ENCODE data around the gene OTX2.

The OTX2 gene

GRCh38 chr14:56787530-56787929 is 22.7 kb downstream of the OTX2 start:
- no peaks in the 10 kb centered on the region for H3K9me2 ChIP-seq (replicated peaks; ENCODE audit: low read depth, low read length)
- H4K20me1 ChIP-seq (ENCODE audit: insufficient read depth, low read length, poor library complexity, severe bottlenecking) = no peaks in the 10 kb centered on the region
- no peaks in the 10 kb centered on the region for H3F3A ChIP-seq (ENCODE audit: low read depth)
- no peak overlapping the region for H3K4me2 ChIP-seq (ENCODE audit: low read depth, low read length, poor library complexity, severe bottlenecking)
- TF ChIP-seq EZH2phosphoT487 (IDR thresholded peaks at IDR 0.05; ENCODE audit: borderline replicate concordance) = no peak
- no peak for TF ChIP-seq CTCF (conservative IDR thresholded peaks at IDR 0.05; ENCODE audit: low read length)
- no peaks in the 10 kb centered on the region for H3K36me3 ChIP-seq (ENCODE audit: insufficient read depth, low read length)
- H3K79me2 ChIP-seq (ENCODE audit: insufficient read depth, low read length) = no peaks in the 10 kb centered on the region
- no peaks in the 10 kb centered on the region for H3K4me1 ChIP-seq (ENCODE audit: insufficient read depth, low read length, poor library complexity, severe bottlenecking)
- no peak overlapping the region for H3K9ac ChIP-seq (ENCODE audit: low read depth, low read length, poor library complexity, severe bottlenecking)
- H2AFZ ChIP-seq (ENCODE audit: low read length) = no peak overlapping the region
- H3K9me3 ChIP-seq (ENCODE audit: insufficient read depth, low read depth, low read length) = no peaks in the 10 kb centered on the region
- no peak overlapping the region for H3K4me3 ChIP-seq (ENCODE audit: low read length, poor library complexity, severe bottlenecking)
- no peaks in the 10 kb centered on the region for H3K27me3 ChIP-seq (ENCODE audit: insufficient read depth, low read length, poor library complexity, severe bottlenecking)

GRCh38 chr14:56782711-56783110 is 27.6 kb downstream of the OTX2 start:
- H3K27me3 ChIP-seq (ENCODE audit: insufficient read depth, low read length, poor library complexity, severe bottlenecking) = no peaks in the 10 kb centered on the region
- H3K4me3 ChIP-seq (ENCODE audit: low read length, poor library complexity, severe bottlenecking) = no peak overlapping the region
- TF ChIP-seq CTCF (conservative IDR thresholded peaks at IDR 0.05; ENCODE audit: low read length) (no peak), EZH2phosphoT487 (IDR thresholded peaks at IDR 0.05; ENCODE audit: borderline replicate concordance) (no peak)

GRCh38 chr14:56774503-56774902 is 35.8 kb downstream of the OTX2 start:
- Histone ChIP-seq H3K4me3 (ENCODE audit: low read length, poor library complexity, severe bottlenecking) (no peak overlapping the region), H3K27me3 (ENCODE audit: insufficient read depth, low read length, poor library complexity, severe bottlenecking) (no peaks in the 10 kb centered on the region), H4K20me1 (ENCODE audit: insufficient read depth, low read length, poor library complexity, severe bottlenecking) (no peaks in the 10 kb centered on the region), H2AFZ (ENCODE audit: low read length) (no peak overlapping the region), H3K9me3 (ENCODE audit: insufficient read depth, low read depth, low read length) (no peaks in the 10 kb centered on the region), H3K9me2 (replicated peaks; ENCODE audit: low read depth, low read length) (no peaks in the 10 kb centered on the region), H3K36me3 (ENCODE audit: insufficient read depth, low read length) (no peaks in the 10 kb centered on the region), H3K4me2 (ENCODE audit: low read depth, low read length, poor library complexity, severe bottlenecking) (no peak overlapping the region), H3K9ac (ENCODE audit: low read depth, low read length, poor library complexity, severe bottlenecking) (no peak overlapping the region), H3K4me1 (ENCODE audit: insufficient read depth, low read length, poor library complexity, severe bottlenecking) (no peaks in the 10 kb centered on the region), H3K79me2 (ENCODE audit: insufficient read depth, low read length) (no peaks in the 10 kb centered on the region), H3F3A (ENCODE audit: low read depth) (no peaks in the 10 kb centered on the region)
- TF ChIP-seq EZH2phosphoT487 (IDR thresholded peaks at IDR 0.05; ENCODE audit: borderline replicate concordance) (no peak), CTCF (conservative IDR thresholded peaks at IDR 0.05; ENCODE audit: low read length) (no peak)

More at GRCh38 chr14:56782711-56783110, 27.6 kb downstream of the OTX2 start:
- no peaks in the 10 kb centered on the region for H3K9me3 ChIP-seq (ENCODE audit: insufficient read depth, low read depth, low read length)
- H4K20me1 ChIP-seq (ENCODE audit: insufficient read depth, low read length, poor library complexity, severe bottlenecking) = no peaks in the 10 kb centered on the region
- H3K4me2 ChIP-seq (ENCODE audit: low read depth, low read length, poor library complexity, severe bottlenecking) = no peak overlapping the region
- H3K4me1 ChIP-seq (ENCODE audit: insufficient read depth, low read length, poor library complexity, severe bottlenecking) = no peaks in the 10 kb centered on the region
- no peaks in the 10 kb centered on the region for H3F3A ChIP-seq (ENCODE audit: low read depth)
- H2AFZ ChIP-seq (ENCODE audit: low read length) = no peak overlapping the region
- no peak overlapping the region for H3K9ac ChIP-seq (ENCODE audit: low read depth, low read length, poor library complexity, severe bottlenecking)
- H3K9me2 ChIP-seq (replicated peaks; ENCODE audit: low read depth, low read length) = no peaks in the 10 kb centered on the region
- no peaks in the 10 kb centered on the region for H3K36me3 ChIP-seq (ENCODE audit: insufficient read depth, low read length)
- H3K79me2 ChIP-seq (ENCODE audit: insufficient read depth, low read length) = no peaks in the 10 kb centered on the region

Data from Loucy (cell line).